HFF-Myc (cell line): ENCODE results near the gene C9orf43.

Source experiments
- DNase-seq: peaks from one replicate; pipeline ENCODE4 v3.0.0-alpha.2; 2011; ENCODE audit warnings: low read depth; ENCODE audit errors: extremely low read depth
- H3K4me3 ChIP-seq: replicated peaks from 2 replicates; pipeline ENCODE4 v1.5.1; 2011; ENCODE audit warnings: low read depth, mild to moderate bottlenecking, control low read depth, low read length
- TF ChIP-seq, protein P1 (sequence below): IDR thresholded peaks from 2 replicates; pipeline ENCODE4 v1.5.1; 2012; ENCODE audit warnings: mild to moderate bottlenecking, low read depth, low read length, control low read depth; ENCODE audit errors: missing control alignments

C9orf43 gene

DNA sequence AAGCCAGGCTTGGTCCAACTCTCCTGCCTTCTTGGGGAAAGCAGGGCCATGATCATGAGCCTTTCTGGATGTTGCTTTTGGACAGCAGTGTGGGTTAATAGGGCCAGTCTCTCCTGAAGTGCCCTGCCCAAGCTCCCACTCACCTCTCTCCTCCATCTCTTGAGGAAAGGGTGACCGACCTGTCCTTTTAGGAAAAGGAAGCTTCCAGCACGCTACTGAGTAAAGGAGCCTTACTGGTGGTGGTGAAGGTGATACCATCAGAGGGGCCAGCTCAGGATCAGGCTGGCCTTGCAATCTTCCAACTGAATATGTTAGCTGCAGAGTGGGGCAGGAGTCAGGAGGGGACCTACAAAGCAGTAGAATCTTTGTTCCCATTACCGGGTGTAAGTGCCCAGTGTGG, 50.7 kb downstream of the C9orf43 start:
- DNase-seq: no peak
- TF ChIP-seq, protein P1, sequence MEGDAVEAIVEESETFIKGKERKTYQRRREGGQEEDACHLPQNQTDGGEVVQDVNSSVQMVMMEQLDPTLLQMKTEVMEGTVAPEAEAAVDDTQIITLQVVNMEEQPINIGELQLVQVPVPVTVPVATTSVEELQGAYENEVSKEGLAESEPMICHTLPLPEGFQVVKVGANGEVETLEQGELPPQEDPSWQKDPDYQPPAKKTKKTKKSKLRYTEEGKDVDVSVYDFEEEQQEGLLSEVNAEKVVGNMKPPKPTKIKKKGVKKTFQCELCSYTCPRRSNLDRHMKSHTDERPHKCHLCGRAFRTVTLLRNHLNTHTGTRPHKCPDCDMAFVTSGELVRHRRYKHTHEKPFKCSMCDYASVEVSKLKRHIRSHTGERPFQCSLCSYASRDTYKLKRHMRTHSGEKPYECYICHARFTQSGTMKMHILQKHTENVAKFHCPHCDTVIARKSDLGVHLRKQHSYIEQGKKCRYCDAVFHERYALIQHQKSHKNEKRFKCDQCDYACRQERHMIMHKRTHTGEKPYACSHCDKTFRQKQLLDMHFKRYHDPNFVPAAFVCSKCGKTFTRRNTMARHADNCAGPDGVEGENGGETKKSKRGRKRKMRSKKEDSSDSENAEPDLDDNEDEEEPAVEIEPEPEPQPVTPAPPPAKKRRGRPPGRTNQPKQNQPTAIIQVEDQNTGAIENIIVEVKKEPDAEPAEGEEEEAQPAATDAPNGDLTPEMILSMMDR: no peak
- H3K4me3 ChIP-seq: no peak overlapping the region

DNA sequence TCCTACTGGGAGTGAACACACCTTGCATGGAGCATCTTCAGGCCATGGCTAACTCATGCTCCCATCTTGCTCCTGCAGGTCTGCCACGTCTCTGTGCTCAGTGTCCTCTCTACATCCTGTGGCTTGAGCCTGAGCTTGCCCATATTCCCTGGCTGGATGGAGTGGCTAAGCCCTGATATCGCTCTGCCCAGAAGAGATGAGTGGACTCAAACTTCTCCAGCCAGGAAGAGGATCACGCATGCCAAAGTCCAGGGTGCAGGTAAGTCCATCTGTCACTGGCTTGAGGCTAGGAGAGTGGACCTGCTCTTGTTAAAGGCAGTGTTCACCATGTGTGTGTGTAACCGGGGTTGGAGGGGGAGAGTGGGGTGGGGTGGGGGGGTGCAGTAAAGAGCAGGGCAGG, 51.4 kb downstream of the C9orf43 start:
- TF ChIP-seq, protein P1: no peak
- H3K4me3 ChIP-seq: no peak overlapping the region
- no peak for DNase-seq

DNA sequence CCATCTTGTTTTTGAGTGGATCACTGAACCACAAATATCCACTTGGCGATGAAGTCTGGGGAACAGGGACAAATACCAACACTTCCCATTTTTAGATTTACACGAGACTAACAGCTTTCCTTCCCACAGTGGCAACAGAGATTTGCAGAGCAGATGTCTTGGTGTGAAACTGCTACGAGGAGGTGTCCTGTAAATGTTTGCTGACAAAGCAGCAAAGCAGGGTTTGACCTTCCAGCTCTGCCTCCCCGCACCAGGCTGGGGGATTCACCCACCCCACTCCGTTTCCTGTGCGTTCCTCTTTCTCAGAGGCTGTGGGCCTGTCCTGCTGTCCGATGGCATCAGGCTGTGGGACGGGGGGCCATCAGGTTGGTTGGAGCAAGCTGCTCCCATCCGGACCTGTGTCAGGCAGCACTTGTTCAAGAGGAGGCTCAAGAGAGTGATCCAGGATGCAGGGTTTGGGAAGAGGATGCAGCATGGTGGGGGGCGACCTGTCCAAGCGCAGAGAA, 52.3 kb downstream of the C9orf43 start:
- TF ChIP-seq, protein P1: no peak
- DNase-seq: no peak
- H3K4me3 ChIP-seq: no peak overlapping the region

DNA sequence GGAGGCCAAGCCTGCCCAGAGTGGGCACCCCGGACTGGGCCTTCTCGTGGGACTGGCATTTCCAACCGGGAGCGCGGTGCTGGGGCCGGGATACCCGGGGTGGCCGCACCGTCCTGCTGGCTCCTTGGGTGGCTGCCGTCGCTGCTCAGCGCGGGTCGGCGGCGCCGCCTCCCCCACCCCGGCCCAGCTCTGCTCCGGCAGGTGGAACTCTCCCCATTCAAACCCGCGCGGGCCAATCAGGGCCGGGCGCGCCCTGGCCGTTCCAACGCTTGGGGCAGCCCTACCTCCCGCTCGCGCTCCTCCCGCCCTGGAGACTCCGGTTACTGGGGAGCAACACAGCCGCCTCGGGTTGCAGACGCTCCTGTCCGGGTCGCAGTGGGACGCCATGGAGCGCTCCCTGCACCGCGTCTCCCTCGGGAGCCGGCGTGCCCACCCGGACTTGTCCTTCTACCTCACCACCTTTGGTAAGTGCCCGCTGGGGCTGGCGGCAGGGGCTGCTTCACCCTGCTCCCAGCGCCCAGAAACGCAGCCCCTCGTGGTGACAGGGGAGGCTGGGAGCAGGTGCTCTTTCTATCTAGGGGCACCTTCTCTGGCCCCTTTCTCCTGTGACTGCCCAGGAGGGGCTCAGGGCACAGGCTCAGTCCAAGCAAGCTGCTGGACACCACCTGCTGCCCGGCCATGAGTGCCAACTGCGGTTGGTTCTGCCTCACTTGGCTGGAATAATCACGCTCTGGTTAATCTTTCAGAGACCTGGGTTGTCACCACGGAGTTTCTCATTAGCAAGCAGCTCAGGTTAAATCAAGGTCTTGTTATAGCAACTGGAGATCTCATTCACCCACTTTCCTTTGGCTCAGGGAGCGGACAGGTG, 53.1 kb downstream of the C9orf43 start, which contains the start of gene RGS3:
RGS3 (plus strand) TSS at position 310 of the 868 bp plus-strand sequence; CDS start at position 386, 76 bp downstream.
- H3K4me3 ChIP-seq: peak within 1 kb of the TSS; percentile 11
- no peak for DNase-seq
- TF ChIP-seq, protein P1: no peak

DNA sequence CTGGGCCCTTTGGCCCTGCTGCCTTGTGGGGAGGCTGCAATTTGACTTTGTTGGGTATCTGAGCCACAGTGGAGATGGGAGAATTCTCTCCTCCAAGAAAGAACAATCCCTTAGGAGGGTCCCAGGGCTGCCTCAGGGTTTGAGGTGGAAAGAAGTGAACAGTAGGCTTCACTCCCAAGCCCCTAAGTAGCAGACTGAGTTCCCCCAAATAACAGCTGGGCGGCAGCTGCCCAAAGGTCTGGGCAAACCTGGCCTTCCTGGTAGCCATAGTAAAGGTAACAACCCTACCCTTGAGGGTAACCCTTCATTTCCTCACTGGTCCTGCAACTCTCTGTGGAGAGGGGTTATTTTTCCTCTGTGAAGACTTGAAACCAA, 53.7 kb downstream of the C9orf43 start:
- TF ChIP-seq, protein P1: no peak

DNA sequence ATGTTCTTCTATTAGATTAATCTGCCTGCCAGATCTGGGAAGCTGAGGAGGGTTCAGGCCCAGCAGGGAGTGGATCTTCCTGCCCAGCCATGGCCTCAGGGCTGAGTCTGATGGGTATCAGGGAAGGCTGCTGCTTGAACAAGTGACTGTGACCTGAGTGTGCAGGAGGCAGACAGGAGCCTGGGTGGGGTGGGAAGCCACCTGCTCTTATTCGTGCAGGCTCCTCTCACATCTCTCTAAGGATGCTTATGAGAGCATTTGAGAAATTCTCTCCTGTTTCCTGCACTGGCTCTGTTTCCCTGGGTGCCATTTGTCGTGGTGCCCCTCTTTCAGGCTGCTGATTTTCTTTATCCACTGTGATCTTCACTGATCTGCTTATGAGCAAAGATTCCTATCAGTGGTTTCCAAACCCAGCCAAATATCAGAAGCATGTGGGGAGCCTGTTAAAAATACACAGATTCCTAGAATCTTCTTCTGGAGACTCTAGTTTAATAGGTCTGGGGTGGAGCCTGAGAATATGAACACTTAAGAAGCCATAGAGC, 55.1 kb downstream of the C9orf43 start:
- DNase-seq: no peak
- TF ChIP-seq, protein P1: no peak
- no peak overlapping the region for H3K4me3 ChIP-seq

More for the DNA sequence above, 53.7 kb downstream of the C9orf43 start:
- DNase-seq: no peak
- no peak overlapping the region for H3K4me3 ChIP-seq
